Fibroblast of the conjunctiva (primary cell): ENCODE measurements around the gene OST4.
"Not testable (repeated sequence)": the region's sequence is repeated elsewhere in the genome, so short reads cannot be mapped to it uniquely, and the experiment has no call there.

Experiments
- DNase-seq: peaks from one replicate; pipeline ENCODE4 v3.0.0-alpha.2; 2010; ENCODE audit warnings: low read depth

Gene OST4

GRCh38 chr2:27071277-27071989, at the start of gene OST4:
Gene OST4, minus strand, starts transcription at chr2:27071654.
- peak; percentile 85 for DNase-seq

- not testable (repeated sequence) for DNase-seq
Measured at GRCh38 chr2:27119330-27119670, 47.8 kb upstream of the OST4 start.

- no peak for DNase-seq
Measured at GRCh38 chr2:27118525-27119329, 47.3 kb upstream of the OST4 start, which contains the start of gene CGREF1. Gene CGREF1, minus strand, starts transcription at chr2:27119128. Its CDS starts 14,762 bp downstream, at chr2:27104366.

- DNase-seq = no peak
Measured at GRCh38 chr2:27117995-27118524, 46.6 kb upstream of the OST4 start.

- no peak for DNase-seq
Measured at GRCh38 chr2:27115519-27115918, 44.1 kb upstream of the OST4 start.

- DNase-seq = not testable (repeated sequence)
Measured at GRCh38 chr2:27111392-27112078, 40.1 kb upstream of the OST4 start.

GRCh38 chr2:27110603-27111352, 39.3 kb upstream of the OST4 start:
- not testable (repeated sequence) for DNase-seq

- no peak for DNase-seq
Measured at GRCh38 chr2:27109083-27109482, 37.6 kb upstream of the OST4 start.

- no peak for DNase-seq
Measured at GRCh38 chr2:27108221-27108620, 36.8 kb upstream of the OST4 start.

- no peak for DNase-seq
Measured at GRCh38 chr2:27105981-27106380, 34.5 kb upstream of the OST4 start.

- DNase-seq = no peak
Measured at GRCh38 chr2:27102329-27102728, 30.9 kb upstream of the OST4 start.

- no peak for DNase-seq
Measured at GRCh38 chr2:27100036-27100435, 28.6 kb upstream of the OST4 start.

GRCh38 chr2:27099334-27099955, 28.0 kb upstream of the OST4 start:
- no peak for DNase-seq

- DNase-seq = no peak
Measured at GRCh38 chr2:27097341-27097740, 25.9 kb upstream of the OST4 start.

GRCh38 chr2:27096748-27097297, 25.4 kb upstream of the OST4 start:
- no peak for DNase-seq

- DNase-seq = no peak
Measured at GRCh38 chr2:27095745-27096651, 24.5 kb upstream of the OST4 start.

GRCh38 chr2:27095427-27095744, 23.9 kb upstream of the OST4 start:
- no peak for DNase-seq

GRCh38 chr2:27094353-27094984, 23.0 kb upstream of the OST4 start:
- no peak for DNase-seq
